Cortex of kidney (tissue), 1 donor: ENCODE measurements around the gene COX4I2.
"Not testable (repeated sequence)": the region's sequence is repeated elsewhere in the genome, so short reads cannot be mapped to it uniquely, and the experiment has no call there.

Experiments
- DNase-seq: peaks from one replicate; lab custom pipeline; 2025; lab: John Stamatoyannopoulos, UW

Gene COX4I2

GRCh38 chr20:31654534-31654933 is 16.8 kb downstream of the COX4I2 start:
- no peak for DNase-seq

- no peak for DNase-seq
Observed at GRCh38 chr20:31661625-31662371, 24.1 kb downstream of the COX4I2 start.

DNA sequence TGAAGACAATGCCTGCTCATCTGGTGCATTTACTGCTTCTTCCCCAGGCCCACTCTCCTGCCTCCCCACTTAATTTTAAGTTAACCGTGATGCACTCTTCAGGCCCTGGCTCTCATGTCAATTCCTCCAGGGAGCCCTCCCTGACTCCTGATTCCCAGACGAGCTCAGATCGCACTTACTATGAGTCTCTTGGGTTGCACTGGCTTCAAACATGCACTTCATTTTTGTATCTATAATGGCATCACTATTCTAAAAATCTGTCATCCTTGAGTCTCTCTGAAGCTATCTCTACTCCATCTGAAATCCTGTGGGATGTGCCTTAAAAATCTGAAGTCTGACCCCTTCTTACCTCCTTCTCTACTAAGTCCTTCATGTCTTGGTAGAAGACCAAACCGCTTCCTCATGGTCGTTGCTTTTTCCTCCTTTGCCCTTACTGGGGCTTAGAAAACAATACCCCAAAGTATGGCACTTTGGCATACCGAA is 24.7 kb downstream of the COX4I2 start:
- DNase-seq = no peak

DNA sequence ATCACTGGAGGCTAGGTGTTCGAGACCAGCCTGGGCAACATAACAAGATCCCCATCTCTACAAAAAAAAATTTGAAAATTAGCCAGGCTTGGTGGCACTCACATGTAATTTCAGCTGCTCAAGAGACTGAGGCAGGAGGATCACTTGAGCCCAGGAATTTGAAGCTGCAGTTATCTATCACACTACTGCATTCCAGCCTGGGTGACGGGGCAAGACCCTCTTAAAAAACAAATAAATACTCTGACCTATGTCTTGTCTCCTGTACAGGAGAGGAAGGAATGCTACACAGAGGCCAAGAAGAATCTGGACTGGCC is 25.8 kb downstream of the COX4I2 start:
- DNase-seq = no peak

DNA sequence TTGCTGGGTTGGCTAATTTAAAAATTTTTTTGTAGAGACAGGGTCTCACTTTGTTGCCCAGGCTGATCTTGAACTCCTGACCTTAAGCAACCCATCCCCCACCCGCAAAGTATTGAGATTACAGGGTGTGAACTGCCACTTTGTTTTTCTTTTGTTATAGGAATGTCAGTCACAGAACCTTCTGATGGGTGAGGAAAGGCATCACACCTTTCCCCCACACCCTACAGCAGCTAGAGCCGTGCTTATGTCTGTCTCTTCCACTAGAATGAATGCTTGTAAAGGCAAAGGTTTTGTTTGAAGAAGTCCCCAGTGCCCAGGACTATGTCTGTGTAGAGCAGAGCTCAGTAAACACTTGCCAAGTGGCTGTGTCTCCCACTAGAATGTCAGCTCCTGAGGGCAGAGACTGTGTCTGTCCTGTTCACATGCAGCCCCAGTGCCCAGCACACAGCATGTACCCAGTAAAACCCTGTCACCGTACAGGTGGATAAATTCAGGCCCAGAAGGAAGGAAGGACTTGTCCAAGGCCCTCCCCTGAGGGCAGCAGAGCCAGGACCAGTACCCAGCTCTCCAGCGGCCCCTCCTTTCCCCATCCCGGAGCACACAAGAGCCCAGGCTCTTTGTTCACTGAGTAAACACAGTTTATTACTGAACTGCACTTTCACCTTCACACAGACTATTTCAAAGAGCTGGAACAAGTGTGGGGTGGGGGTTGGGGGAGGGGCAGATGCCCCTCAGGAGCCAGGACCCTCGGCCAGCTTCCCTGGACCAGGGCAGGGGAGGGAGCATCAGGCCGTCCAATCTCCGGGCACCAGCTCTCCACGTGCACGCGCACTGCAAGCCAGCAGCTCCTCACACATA is 26.4 kb downstream of the COX4I2 start:
- DNase-seq = no peak

DNA sequence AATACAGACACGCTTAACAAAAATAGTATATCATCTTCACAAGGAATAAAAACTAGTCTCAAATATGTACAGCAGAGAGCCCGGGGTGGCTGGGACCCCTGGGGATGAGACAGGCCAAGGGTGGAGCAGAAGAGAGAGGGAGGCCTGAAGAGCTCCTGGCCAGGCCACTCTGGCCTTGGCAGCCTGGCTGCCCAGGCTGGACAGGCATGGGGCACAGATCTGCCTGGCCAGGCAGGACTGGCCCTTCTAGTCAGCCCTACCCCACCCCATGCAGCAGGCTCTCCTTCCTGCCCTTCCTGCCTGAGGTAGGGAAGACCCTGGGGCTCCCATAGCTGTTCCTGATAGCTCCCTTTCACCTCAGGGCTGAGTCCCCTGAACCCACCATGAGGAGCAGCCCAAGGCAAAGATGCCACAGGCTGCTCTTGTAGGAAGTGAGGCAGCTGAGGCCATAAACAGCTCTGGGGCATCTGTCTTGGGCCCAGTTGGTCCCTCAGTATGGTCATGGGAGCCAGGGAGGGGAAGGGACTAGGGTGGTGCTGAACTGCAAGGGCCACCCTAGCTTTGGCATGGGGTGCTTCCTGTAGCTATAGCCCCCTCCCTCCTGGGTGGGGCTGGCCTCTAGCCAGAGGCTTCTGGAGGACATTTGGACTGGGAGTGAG is 27.1 kb downstream of the COX4I2 start:
- no peak for DNase-seq

DNA sequence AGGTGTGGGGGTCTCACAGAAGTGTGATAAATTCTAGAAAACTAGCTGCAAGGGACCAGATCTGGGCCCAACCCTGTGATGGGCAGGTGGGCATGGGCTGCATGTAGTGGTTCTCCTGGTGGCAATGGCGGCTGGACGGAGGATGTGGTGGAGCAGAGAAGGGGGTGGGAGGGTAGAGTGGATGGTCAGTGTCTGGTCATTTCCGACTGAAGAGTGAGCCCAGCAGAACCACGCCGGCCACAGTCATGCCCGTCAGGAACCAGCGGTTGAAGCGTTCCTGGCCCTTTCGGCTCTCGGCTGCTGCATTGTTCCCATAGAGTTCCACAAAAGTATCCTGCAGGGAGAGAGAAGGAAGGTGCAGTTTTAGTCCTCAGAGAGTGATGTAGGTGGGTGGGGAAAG is 28.0 kb downstream of the COX4I2 start:
- DNase-seq = no peak

DNA sequence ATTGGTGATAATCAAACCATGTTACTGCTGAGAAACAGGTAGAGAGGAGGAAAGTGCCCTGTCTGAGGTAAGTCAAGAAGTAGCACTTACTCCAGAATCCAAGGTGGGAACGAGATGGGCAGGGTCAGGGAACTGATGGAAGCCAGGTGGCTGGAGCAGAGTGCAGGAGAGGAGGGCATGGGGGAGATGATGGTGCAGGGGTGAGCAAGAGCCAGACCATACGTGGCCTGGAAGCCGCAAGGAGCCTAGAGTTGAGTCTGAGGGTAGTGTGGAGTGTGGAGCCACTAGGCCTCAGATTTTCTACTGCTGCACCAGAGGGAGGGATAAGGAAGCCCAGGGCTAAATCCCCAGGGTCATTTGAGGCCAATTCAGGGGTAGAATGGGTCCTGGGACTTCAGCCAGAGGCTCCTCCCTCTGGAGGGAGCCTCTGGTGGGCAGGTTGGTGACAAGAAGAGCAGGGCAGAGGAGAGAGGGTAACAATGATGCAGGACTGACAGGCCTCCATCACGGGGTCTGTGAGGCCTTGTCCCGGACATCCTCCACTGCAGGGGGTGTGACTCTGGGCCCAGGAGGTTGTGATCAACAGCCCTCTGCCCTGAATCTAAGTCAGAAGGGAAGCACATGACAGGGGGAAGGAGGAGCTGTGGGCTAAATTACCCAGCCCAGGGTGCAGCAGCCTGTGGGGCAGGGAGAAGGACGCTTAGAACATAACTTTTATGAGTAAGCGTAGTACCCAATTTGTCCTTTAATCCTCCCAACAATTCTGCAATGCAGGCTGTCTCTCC is 28.7 kb downstream of the COX4I2 start:
- no peak for DNase-seq

DNA sequence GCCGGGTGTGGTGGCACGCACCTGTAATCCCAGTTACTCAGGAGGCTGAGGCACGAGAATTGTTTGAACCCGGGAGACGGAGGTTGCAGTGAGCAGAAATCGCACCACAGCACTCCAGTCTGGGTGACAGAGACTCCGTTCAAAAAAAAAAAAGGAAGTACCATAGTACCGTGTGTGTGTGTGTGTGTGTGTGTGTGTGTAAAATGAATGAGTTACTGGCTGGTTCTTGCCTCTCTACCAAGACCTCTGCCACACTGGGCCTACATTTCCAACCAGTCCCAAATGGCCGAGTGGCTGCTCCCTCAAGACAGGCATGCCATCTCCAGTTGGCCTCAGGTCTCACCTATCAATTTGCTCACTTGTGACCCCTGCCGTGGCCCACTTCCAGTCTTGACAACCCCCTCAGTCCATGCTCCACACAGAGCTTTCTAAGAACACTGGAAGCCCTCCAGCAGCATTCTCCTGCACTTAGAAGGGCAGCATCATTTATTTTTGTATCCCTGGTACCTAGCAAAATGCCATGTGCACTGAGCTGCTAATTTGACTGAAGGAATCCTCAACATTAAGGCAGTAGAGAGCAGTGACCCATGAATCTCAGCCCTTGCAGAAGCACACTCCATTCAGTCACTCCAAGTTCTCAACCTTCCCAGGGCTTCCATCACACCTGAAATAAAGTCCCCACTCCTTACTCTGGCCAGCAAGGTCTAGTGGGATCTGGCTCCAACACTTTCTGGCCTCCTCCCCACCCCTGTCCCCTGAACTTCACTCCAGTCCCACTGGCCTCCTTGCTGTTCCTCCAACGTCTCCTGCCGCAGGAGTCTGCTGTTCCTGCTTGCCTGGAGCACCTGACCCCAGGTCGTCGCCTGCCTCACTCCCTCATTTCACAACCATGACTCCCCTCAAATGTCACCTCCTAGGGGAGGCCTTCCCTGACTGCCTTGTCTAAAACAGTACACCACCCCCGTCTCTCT is 29.9 kb downstream of the COX4I2 start:
- DNase-seq = no peak

- DNase-seq = not testable (repeated sequence)
Observed at GRCh38 chr20:31668944-31669343, 31.2 kb downstream of the COX4I2 start.

DNA sequence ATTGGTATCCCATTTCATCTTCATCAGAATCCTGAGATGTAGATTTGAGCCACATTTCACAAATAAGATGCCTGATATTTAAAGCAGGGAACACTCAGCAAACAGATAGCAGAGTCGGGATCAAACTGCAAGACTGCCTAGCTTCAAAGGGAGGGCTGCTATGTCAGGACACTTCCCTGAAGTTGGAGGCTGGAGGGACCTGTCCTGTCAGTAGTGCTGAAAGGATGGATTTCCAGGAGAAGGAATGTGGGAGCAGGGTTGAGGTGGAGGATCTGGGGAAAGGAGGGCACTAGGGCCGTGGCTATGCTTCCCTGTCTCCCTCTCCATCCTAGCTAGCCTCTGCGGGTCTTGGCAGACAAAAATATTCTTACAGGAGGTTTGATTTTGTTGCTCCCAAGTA is 32.2 kb downstream of the COX4I2 start:
- no peak for DNase-seq

- no peak for DNase-seq
Observed at GRCh38 chr20:31670371-31671228, 32.9 kb downstream of the COX4I2 start.

- DNase-seq = no peak
Observed at GRCh38 chr20:31671324-31671723, 33.6 kb downstream of the COX4I2 start.

- DNase-seq = no peak
Observed at GRCh38 chr20:31673435-31673834, 35.7 kb downstream of the COX4I2 start.

DNA sequence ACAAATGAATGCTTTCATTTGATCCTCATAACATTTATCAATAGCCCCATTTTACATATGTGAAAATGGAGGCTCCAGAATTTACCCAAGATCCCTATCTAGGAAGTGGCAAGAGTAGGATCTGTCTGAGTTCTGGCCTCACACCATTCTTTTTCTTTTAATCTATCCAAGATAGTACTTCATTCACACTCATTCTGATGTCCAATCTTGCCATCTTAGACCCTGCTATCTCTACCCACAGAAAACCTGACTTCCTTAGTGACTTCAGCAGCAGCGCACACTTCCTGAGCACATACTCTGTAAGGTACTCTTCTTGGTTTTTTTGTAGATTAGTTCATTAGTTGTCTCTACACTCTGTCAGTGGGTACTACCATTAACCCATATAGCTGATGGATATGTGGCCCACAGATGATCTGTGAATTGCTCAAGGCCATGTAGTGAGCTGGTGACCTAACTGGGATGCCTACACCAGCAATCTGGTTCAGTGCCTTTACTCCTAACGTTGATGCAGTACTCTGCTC is 36.3 kb downstream of the COX4I2 start:
- DNase-seq = no peak

DNA sequence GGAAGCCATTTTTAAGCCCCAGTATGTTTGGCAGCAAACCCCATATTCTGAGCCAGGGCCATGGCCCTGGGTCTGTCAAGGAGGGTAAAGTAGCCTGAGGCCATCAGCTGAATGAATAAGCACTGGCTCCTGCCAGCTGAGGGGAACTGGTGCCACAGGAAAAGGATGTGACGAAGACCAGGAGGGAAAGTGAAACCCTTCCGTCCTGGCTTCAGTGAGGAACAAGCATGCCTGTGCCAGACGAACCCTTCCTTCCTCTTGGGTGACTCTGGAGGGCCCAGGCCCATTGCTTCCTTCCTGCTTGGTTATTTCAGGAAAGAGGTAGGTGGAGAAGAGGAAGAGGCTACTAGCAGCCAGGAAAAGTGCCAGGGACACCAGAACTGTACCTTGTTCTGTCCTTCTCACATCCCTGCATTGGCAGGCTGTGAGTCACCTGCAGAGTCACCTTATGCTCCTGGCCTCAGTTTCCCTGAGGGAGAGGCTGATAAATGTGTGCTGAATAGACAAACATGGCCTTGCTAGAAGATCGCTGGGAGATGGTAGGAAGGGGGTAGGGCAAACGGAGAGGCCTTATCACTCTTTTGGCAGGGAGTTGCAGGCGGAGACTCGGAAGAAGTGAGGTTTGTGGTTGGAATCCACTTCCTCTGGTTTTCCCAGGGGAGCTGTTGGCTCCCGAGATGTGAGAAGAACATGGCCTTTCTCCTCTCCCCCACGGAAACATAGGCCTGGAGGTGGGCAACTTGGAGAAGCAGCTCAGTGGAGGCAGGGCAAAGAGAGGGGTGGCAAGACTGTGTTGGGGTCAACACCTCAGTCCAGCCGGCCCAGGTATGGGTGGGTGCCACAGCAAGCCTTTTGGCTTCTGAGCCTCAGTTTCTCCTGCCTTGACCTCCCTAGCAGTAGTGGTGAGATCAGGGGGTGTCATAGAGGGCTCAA is 37.4 kb downstream of the COX4I2 start:
- DNase-seq = no peak

DNA sequence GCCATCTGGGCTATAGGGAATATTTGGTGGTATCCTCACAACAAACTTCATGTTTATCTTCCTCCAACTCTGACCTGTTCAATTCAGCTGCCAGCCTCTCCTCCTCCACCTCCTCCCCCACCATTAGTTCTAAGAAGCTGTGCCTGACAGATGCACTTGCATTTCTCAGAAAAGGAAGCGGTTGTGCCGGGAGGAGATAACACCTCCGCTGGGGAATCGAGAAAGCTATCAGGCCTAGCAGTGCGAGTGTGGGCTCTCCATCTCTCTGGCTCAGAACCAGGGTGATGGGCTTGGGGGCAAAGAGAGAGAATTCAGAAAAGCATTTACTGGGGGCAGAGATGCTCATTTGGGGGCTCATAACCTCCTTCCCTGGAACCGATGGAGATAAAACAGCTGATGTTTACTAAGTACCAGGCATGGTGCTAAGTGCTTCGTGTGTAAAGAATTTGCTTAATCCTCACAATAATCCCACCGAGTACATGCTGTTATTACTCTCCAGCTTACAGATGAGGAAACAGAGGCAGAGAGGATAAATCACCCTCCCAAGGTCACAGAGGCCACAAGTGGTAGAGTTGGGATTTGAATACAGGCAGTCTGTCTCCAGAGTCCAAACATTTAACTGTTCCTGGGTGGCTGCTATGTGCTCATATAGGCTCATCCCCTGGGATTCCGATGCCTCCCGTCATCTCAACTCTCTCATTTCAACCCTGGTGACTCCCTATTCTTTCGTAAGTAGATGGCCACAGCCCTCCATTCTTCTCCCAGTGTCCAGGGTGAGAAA is 38.3 kb downstream of the COX4I2 start:
- no peak for DNase-seq

- DNase-seq = no peak
Observed at GRCh38 chr20:31676609-31676989, 38.9 kb downstream of the COX4I2 start.
